MM.1S (cell line): ENCODE measurements around the gene SLC16A12.

ENCODE experiments used
- EZH2phosphoT487 ChIP-seq: fragments of 300-600 bp; sonication (generic); IDR thresholded peaks from 2 replicates; pipeline ENCODE4 v1.6.1; 2018; ENCODE audit warnings: antibody characterized with exemption, low read length
- TF ChIP-seq, protein P1 (sequence below): fragments of 300-600 bp; sonication (generic); IDR thresholded peaks from 2 replicates; pipeline ENCODE4 v1.5.1; 2016; ENCODE audit warnings: antibody characterized with exemption, low read length, mixed read lengths

DNA sequence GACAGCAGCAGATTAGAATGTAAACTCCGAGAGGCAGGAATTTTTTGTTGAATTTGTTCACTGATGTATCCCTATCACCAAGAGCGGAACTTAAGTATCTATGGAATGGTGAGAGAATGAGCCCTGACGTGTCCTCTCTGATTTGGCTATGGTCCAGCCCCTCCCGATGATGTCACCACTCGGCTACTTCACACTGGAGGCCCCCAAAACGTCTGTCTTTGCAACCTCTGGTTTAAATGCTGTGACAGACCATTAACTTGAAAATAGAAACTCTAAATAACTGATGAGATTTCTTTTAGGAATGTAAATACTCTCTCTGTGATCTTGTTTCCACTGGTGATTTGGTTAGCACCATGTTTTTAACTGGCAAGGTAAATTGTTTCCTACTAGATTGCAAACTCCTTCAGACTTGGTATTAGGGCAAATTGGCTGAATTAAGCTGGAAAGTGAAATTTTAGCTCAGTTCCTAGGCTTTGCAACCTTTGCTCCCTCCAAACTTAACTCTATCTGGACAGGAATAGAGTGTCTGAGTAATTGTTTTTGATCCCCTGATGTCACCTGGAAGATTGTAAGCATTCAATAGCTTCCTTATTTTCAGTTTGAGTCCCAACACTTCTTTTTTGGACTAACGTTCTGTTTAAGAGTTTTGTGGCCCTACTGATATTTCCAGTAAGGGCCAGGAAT is 19.1 kb downstream of the SLC16A12 start:
- TF ChIP-seq, protein P1, sequence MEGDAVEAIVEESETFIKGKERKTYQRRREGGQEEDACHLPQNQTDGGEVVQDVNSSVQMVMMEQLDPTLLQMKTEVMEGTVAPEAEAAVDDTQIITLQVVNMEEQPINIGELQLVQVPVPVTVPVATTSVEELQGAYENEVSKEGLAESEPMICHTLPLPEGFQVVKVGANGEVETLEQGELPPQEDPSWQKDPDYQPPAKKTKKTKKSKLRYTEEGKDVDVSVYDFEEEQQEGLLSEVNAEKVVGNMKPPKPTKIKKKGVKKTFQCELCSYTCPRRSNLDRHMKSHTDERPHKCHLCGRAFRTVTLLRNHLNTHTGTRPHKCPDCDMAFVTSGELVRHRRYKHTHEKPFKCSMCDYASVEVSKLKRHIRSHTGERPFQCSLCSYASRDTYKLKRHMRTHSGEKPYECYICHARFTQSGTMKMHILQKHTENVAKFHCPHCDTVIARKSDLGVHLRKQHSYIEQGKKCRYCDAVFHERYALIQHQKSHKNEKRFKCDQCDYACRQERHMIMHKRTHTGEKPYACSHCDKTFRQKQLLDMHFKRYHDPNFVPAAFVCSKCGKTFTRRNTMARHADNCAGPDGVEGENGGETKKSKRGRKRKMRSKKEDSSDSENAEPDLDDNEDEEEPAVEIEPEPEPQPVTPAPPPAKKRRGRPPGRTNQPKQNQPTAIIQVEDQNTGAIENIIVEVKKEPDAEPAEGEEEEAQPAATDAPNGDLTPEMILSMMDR, result no peak
- TF ChIP-seq EZH2phosphoT487, result no peak
